22Rv1 (cell line): ENCODE data around the gene DCC.

Experiments
- H3K27ac ChIP-seq: fragments of 450-650 bp; 2 replicates; pipeline ENCODE4 v1.5.1; 2017
- CTCF ChIP-seq: fragments of 450-650 bp; IDR thresholded peaks from 2 replicates; pipeline ENCODE4 v1.5.1; 2017; ENCODE audit warnings: mild to moderate bottlenecking
- ZFX ChIP-seq: fragments of 450-650 bp; IDR thresholded peaks from 2 replicates; pipeline ENCODE4 v1.6.1; 2017; ENCODE audit warnings: antibody characterized with exemption, borderline replicate concordance

DCC gene

GRCh38 chr18:53442415-53442783 lies 1102.4 kb downstream of the DCC start:
- H3K27ac ChIP-seq, result no peak overlapping the region
- TF ChIP-seq CTCF, result no peak
- TF ChIP-seq ZFX, result no peak

GRCh38 chr18:53443336-53443735 lies 1103.3 kb downstream of the DCC start:
- no peak for TF ChIP-seq ZFX
- TF ChIP-seq CTCF, result no peak
- no peak overlapping the region for H3K27ac ChIP-seq

- no peak for TF ChIP-seq ZFX
- TF ChIP-seq CTCF, result no peak
- no peak overlapping the region for H3K27ac ChIP-seq
Measured at GRCh38 chr18:53443831-53444230, 1103.8 kb downstream of the DCC start.

- H3K27ac ChIP-seq, result no peak overlapping the region
- TF ChIP-seq ZFX (no peak), CTCF (no peak)
Measured at GRCh38 chr18:53451902-53452301, 1111.9 kb downstream of the DCC start.

- no peak for TF ChIP-seq CTCF
- no peak for TF ChIP-seq ZFX
- no peak overlapping the region for H3K27ac ChIP-seq
Measured at GRCh38 chr18:53457068-53457467, 1117.1 kb downstream of the DCC start.

GRCh38 chr18:53458268-53458667 lies 1118.3 kb downstream of the DCC start:
- TF ChIP-seq ZFX (no peak), CTCF (no peak)
- no peak overlapping the region for H3K27ac ChIP-seq

- no peak overlapping the region for H3K27ac ChIP-seq
- TF ChIP-seq ZFX, result no peak
- no peak for TF ChIP-seq CTCF
Measured at GRCh38 chr18:53458944-53459580, 1119.1 kb downstream of the DCC start.
